K562 (cell line): ENCODE measurements around the gene CCDC85C. TPM values are rescaled to one million over a fixed set of nuclear protein-coding genes. Genes with fewer than 3 reads are reported as not detected.

Experiments
- ATAC-seq: fragments of 200-7000 bp; cut with Tn5 transposase; 3 replicates; pipeline ENCODE4 v1.9.1; 2020; ENCODE audit warnings: moderate library complexity
- BruUV-seq: library from RNA; stranded (reverse); fragments of 400-500 nt; replicated peaks from 2 replicates; lab custom pipeline; 2021; lab: Mats Ljungman, UMichigan
- CTCF ChIA-PET: fragments of 300-600 bp; formaldehyde crosslinking; extraction: SDS; loops from one replicate; lab custom pipeline; 2021; ENCODE audit warnings: low intra/inter-chr PET ratio; lab: Yijun Ruan, JAX
- POLR2A ChIA-PET: fragments of 300-600, 350-650 bp; sonication (Branson Sonifier 250); formaldehyde crosslinking; extraction: SDS; loops from one replicate; lab custom pipeline; 2021; ENCODE audit warnings: antibody characterized with exemption, inconsistent platforms; lab: Yijun Ruan, JAX
- DNase-seq, 4 experiments: peaks; one replicate each; pipeline versions ENCODE4 v3.0.0 to v3.0.0-alpha.2; 2011 to 2018; ENCODE audit warnings: low spot score in 3 of 4, mixed read lengths in 3 of 4; ENCODE audit errors: extremely low read depth in 1 of 4
- FAIRE-seq: peaks from 2 replicates; lab custom pipeline; 2011; peaks lifted over from hg19 to GRCh38; lab: Jason Lieb, UNC
- H2AFZ ChIP-seq: 2 replicates; pipeline ENCODE4 v1.6.0; 2011; ENCODE audit warnings: low read depth, low read length, control low read depth, inconsistent platforms
- H3K27ac ChIP-seq: fragments of 200-600 bp; 3 replicates; pipeline ENCODE4 v1.8.0; 2011; ENCODE audit warnings: low read depth, mild to moderate bottlenecking, control low read depth, inconsistent platforms, low read length, moderate library complexity, mixed read lengths; ENCODE audit errors: extremely low read depth
- H3K27me3 ChIP-seq, 2 experiments: fragments of 300-600 bp in 1 of 2; 2 replicates in 1 of 2; 3 replicates in 1 of 2; pipeline versions ENCODE4 v1.6.0 to v1.8.0; 2011; ENCODE audit warnings: inconsistent platforms in 2 of 2, low read length in 2 of 2, mild to moderate bottlenecking in 1 of 2, mixed read lengths in 1 of 2, moderate library complexity in 1 of 2; ENCODE audit not compliant: control insufficient read depth in 2 of 2, insufficient read depth in 2 of 2
- H3K36me3 ChIP-seq: fragments of 300-600 bp; 3 replicates; pipeline ENCODE4 v1.8.0; 2011; ENCODE audit warnings: mild to moderate bottlenecking, low read length, inconsistent platforms; ENCODE audit not compliant: control insufficient read depth, insufficient read depth
- H3K4me1 ChIP-seq, 2 experiments: fragments of 200-600 bp in 1 of 2; replicated peaks in 1 of 2; 2 replicates in 1 of 2; 3 replicates in 1 of 2; pipeline versions ENCODE4 v1.5.1 to v1.8.0; 2011; ENCODE audit warnings: inconsistent platforms in 2 of 2, low read length in 2 of 2, mild to moderate bottlenecking in 1 of 2, mixed read lengths in 1 of 2, moderate library complexity in 1 of 2; ENCODE audit not compliant: control insufficient read depth in 2 of 2, insufficient read depth in 2 of 2
- H3K4me2 ChIP-seq: 2 replicates; pipeline ENCODE4 v1.6.1; 2011; ENCODE audit warnings: low read length, control low read depth, inconsistent platforms, mixed read lengths; ENCODE audit not compliant: insufficient read depth
- H3K4me3 ChIP-seq: fragments of 200-600 bp; sonication (generic), shearing (Covaris generic); 2 replicates; pipeline ENCODE4 v1.5.1; 2016; ENCODE audit warnings: control low read depth, inconsistent platforms
- H3K79me2 ChIP-seq: fragments of 200-600 bp; 3 replicates; pipeline ENCODE4 v1.8.0; 2011; ENCODE audit warnings: low read length, inconsistent platforms; ENCODE audit not compliant: control insufficient read depth, insufficient read depth
- H3K9ac ChIP-seq, 2 experiments: 2 replicates each; pipeline versions ENCODE4 v1.6.0 to v1.6.1; 2011; ENCODE audit warnings: low read depth in 2 of 2, low read length in 2 of 2, control low read depth in 1 of 2, inconsistent platforms in 1 of 2, mild to moderate bottlenecking in 1 of 2, mixed read lengths in 1 of 2; ENCODE audit not compliant: insufficient read depth in 1 of 2
- H3K9me1 ChIP-seq: one replicate; pipeline ENCODE4 v1.6.0; 2011; ENCODE audit warnings: inconsistent platforms, mild to moderate bottlenecking, low read length, moderate library complexity; ENCODE audit not compliant: control insufficient read depth, insufficient read depth
- H3K9me3 ChIP-seq: replicated peaks from 2 replicates; pipeline ENCODE4 v1.5.1; 2011; ENCODE audit warnings: low read depth, low read length, inconsistent platforms; ENCODE audit not compliant: control insufficient read depth, insufficient read depth
- H4K20me1 ChIP-seq: replicated peaks from 2 replicates; pipeline ENCODE4 v1.6.1; 2011; ENCODE audit warnings: low read length, inconsistent platforms, mixed read lengths; ENCODE audit not compliant: control insufficient read depth, insufficient read depth
- FUS ChIP-seq: fragments of 200-400 bp; formaldehyde crosslinking; optimal IDR thresholded peaks from 2 replicates; pipeline ENCODE3; 2017; ENCODE audit warnings: low read depth, low read length
- JUN ChIP-seq, 2 experiments: sonication (generic) in 1 of 2; formaldehyde crosslinking in 1 of 2; IDR thresholded peaks; 2 replicates each; pipeline versions ENCODE4 v1.6.1 to v1.8.0; 2012 to 2022; ENCODE audit warnings: borderline replicate concordance in 2 of 2, mild to moderate bottlenecking in 2 of 2, improper control_type of control experiment in 1 of 2, low read depth in 1 of 2, low read length in 1 of 2, missing genetic modification reagents in 1 of 2
- ZBTB12 ChIP-seq: fragments of 250-450 bp; sonication (Bioruptor Pico); IDR thresholded peaks from 2 replicates; pipeline ENCODE4 v1.4.0; 2020
- ZNF146 ChIP-seq: IDR thresholded peaks from one replicate; pipeline ENCODE4 v1.6.1; 2018; ENCODE audit warnings: missing compliant biosample characterization; ENCODE audit not compliant: unreplicated experiment
- ZNF518B ChIP-seq: fragments of 250-450 bp; sonication (Bioruptor Pico); IDR thresholded peaks from 2 replicates; pipeline ENCODE4 v1.5.0; 2021; ENCODE audit warnings: mild to moderate bottlenecking, moderate library complexity
- ZNF584 ChIP-seq: fragments of 200-800 bp; sonication (Bioruptor generic); IDR thresholded peaks from 2 replicates; pipeline ENCODE4 v1.6.1; 2016; ENCODE audit warnings: low read depth, mild to moderate bottlenecking, missing genetic modification characterization, missing compliant biosample characterization
- ZNF77 ChIP-seq: fragments of 250-450 bp; sonication (Bioruptor Pico); IDR thresholded peaks from 2 replicates; pipeline ENCODE4 v1.5.0; 2020
- WGBS: fragments of 100-300 bp; shearing (Covaris generic); methylation state at CpG from one replicate; pipeline ENCODE4 v1.1.6; 2016; ENCODE audit warnings: low coverage, mixed read lengths; ENCODE audit not compliant: insufficient coverage; ENCODE audit errors: missing lambda C conversion rate; 5-methylcytosine and 5-hydroxymethylcytosine counted together
- in situ Hi-C: fragments of 300-500 bp; cut with MboI; formaldehyde crosslinking; loops from 4 replicates; pipeline ENCODE4 v1.15.0; 2018; ENCODE audit warnings: inconsistent platforms, mixed read lengths
- intact Hi-C: fragments of 100-400 bp; cut with micrococcal nuclease; formaldehyde crosslinking; loops from 2 replicates; pipeline ENCODE4 v1.14.2; 2022
- polyA plus RNA-seq, 8 experiments: library from polyadenylated mRNA; depleted of rRNA in 4 of 8; stranded (reverse) in 5 of 8; unstranded in 3 of 8; fragments of >200 nt; fragmentation: Nextera tagmentation in 2 of 8; fragmentation: Illumina TruSeq in 1 of 8; extraction: Ambion mirVana in 2 of 8; extraction: Trizol in 1 of 8; gene quantifications; 2 replicates each; pipeline versions ENCODE4 v1.2.1 to v1.2.3, GENCODE V29; 2011 to 2014; ENCODE audit warnings: inconsistent platforms in 1 of 8, missing spikeins in 1 of 8
- total RNA-seq, 7 experiments: library from RNA; depleted of rRNA in 6 of 7; stranded (reverse); fragments of >200 nt in 6 of 7; fragmentation: Illumina TruSeq in 2 of 7; extraction: Trizol in 2 of 7; gene quantifications; 2 replicates each; pipeline versions ENCODE4 v1.2.1 to v1.2.3, GENCODE V29; 2011 to 2021; ENCODE audit warnings: low replicate concordance in 1 of 7

The CCDC85C gene
- total and polyA plus RNA-seq, 9 of the 15 experiments (the other 6 are each of a cell fraction or from before 2014, with no cell fraction given): 0.18 to 22.0 (median 6.3) TPM

- Histone ChIP-seq H3K27ac (no peak overlapping the region), H3K9me1 (peaks cover 6% of the 10 kb centered on the region), H3K4me3 (no peak overlapping the region), H3K27me3 (no peaks in the 10 kb centered on the region), H3K4me1 (peaks cover 13 to 44% of the 10 kb centered on the region in 2 experiments), H3K79me2 (no peaks in the 10 kb centered on the region; the same call in 2 of the 3 replicates), H3K4me2 (no peak overlapping the region), H2AFZ (no peak overlapping the region), H4K20me1 (peaks cover 33% of the 10 kb centered on the region), H3K9me3 (no peaks in the 10 kb centered on the region), H3K36me3 (no peaks in the 10 kb centered on the region), H3K9ac (no peak overlapping the region)
- no peak for TF ChIP-seq FUS
- FAIRE-seq (no peak), DNase-seq (no peak), ATAC-seq (no peak)
- no TSS peak for BruUV-seq
- ChIA-PET CTCF (no interaction called here), POLR2A (interaction anchor here (0.6 to 0.8 kb wide), 2 partner anchors 15 to 31 kb away, joined by 3 to 4 read pairs; no protein-coding TSS in a partner anchor)
- in situ Hi-C loops (no loop called here), intact Hi-C loops (no loop called here)
- WGBS: 36% methylated on average over 7 of the region's 10 CpGs
These were observed 62.8 kb downstream of the CCDC85C start for GRCh38 chr14:99541211-99541610.

- peaks cover 5% of the 10 kb centered on the region for H3K9me1 ChIP-seq
- FAIRE-seq: no peak
- peaks cover 31% of the 10 kb centered on the region for H4K20me1 ChIP-seq
- no peak overlapping the region for H3K4me2 ChIP-seq
- no peak overlapping the region for H3K27ac ChIP-seq
- H3K9me3 ChIP-seq: no peaks in the 10 kb centered on the region
- H3K36me3 ChIP-seq: no peaks in the 10 kb centered on the region
- no peaks in the 10 kb centered on the region for H3K27me3 ChIP-seq
- H3K4me1 ChIP-seq: peaks cover 9 to 43% of the 10 kb centered on the region in 2 experiments
- in situ Hi-C loops: no loop called here
- no peak for DNase-seq
- POLR2A ChIA-PET: no interaction called here
- intact Hi-C loops: no loop called here
- CTCF ChIA-PET: no interaction called here
- no peak overlapping the region for H2AFZ ChIP-seq
- H3K9ac ChIP-seq: no peak overlapping the region
- no peak overlapping the region for H3K4me3 ChIP-seq
- no TSS peak for BruUV-seq
- no peaks in the 10 kb centered on the region; the same call in 2 of the 3 replicates for H3K79me2 ChIP-seq
- ATAC-seq: no peak
- 29% methylated on average over 7 of the region's 15 CpGs for WGBS
- TF ChIP-seq ZNF584 (CRISPR knock-in tag) (no peak), ZBTB12 (CRISPR knock-in tag) (no peak), JUN (IDR thresholded peaks at IDR 0.05; ENCODE audit: borderline replicate concordance, low read depth, low read length) (no peak), JUN (CRISPR knock-in tag; IDR thresholded peaks at IDR 0.05; ENCODE audit: borderline replicate concordance) (no peak), ZNF146 (no peak), ZNF518B (CRISPR knock-in tag) (no peak), ZNF77 (CRISPR knock-in tag) (no peak)
These were observed 63.6 kb downstream of the CCDC85C start for GRCh38 chr14:99540196-99541032.
